ENCODE data around the gene NELFCD.
"Not testable (repeated sequence)": the region's sequence is repeated elsewhere in the genome, so short reads cannot be mapped to it uniquely, and the experiment has no call there.

NELFCD gene

GRCh38 chr20:58980711-58981627, at the start of gene NELFCD:
Gene NELFCD, plus strand, starts transcription at chr20:58981256. Its CDS starts 54 bp downstream, at chr20:58981310.
- in situ Hi-C loops (cut with MboI; ENCODE audit: low sequenced_read_pairs) = no loop called here

- in situ Hi-C loops (cut with MboI; ENCODE audit: low sequenced_read_pairs) = no loop called here
These were observed 48.9 kb upstream of the NELFCD start for GRCh38 chr20:58932170-58932569.

GRCh38 chr20:58938078-58938477, 43.0 kb upstream of the NELFCD start:
- in situ Hi-C loops (cut with MboI; ENCODE audit: low sequenced_read_pairs) = no loop called here

GRCh38 chr20:58938541-58938940, 42.5 kb upstream of the NELFCD start:
- in situ Hi-C loops (cut with MboI; ENCODE audit: low sequenced_read_pairs) = no loop called here

- in situ Hi-C loops (cut with MboI; ENCODE audit: low sequenced_read_pairs) = no loop called here
These were observed 39.6 kb upstream of the NELFCD start for GRCh38 chr20:58941471-58941870.

GRCh38 chr20:58942549-58942948, 38.5 kb upstream of the NELFCD start:
- in situ Hi-C loops (cut with MboI; ENCODE audit: low sequenced_read_pairs) = no loop called here

- in situ Hi-C loops (cut with MboI; ENCODE audit: low sequenced_read_pairs) = no loop called here
These were observed 36.4 kb upstream of the NELFCD start for GRCh38 chr20:58944610-58945009.

GRCh38 chr20:58945965-58946631, 35.0 kb upstream of the NELFCD start:
- in situ Hi-C loops (cut with MboI; ENCODE audit: low sequenced_read_pairs) = no loop called here

GRCh38 chr20:58947797-58948388, 33.2 kb upstream of the NELFCD start:
- in situ Hi-C loops (cut with MboI; ENCODE audit: low sequenced_read_pairs) = not testable (repeated sequence)

- in situ Hi-C loops (cut with MboI; ENCODE audit: low sequenced_read_pairs) = no loop called here
These were observed 30.5 kb upstream of the NELFCD start for GRCh38 chr20:58950603-58951002.

- in situ Hi-C loops (cut with MboI; ENCODE audit: low sequenced_read_pairs) = no loop called here
These were observed 28.0 kb upstream of the NELFCD start for GRCh38 chr20:58953050-58953449.

GRCh38 chr20:58956078-58956477, 25.0 kb upstream of the NELFCD start:
- in situ Hi-C loops (cut with MboI; ENCODE audit: low sequenced_read_pairs) = no loop called here

GRCh38 chr20:58959652-58960051, 21.4 kb upstream of the NELFCD start:
- in situ Hi-C loops (cut with MboI; ENCODE audit: low sequenced_read_pairs) = no loop called here

- in situ Hi-C loops (cut with MboI; ENCODE audit: low sequenced_read_pairs) = no loop called here
These were observed 17.9 kb upstream of the NELFCD start for GRCh38 chr20:58963060-58963584.

- in situ Hi-C loops (cut with MboI; ENCODE audit: low sequenced_read_pairs) = not testable (repeated sequence)
These were observed 17.1 kb upstream of the NELFCD start for GRCh38 chr20:58963922-58964321.

- in situ Hi-C loops (cut with MboI; ENCODE audit: low sequenced_read_pairs) = no loop called here
These were observed 15.6 kb upstream of the NELFCD start for GRCh38 chr20:58965270-58966064.

GRCh38 chr20:58967652-58968429, 13.2 kb upstream of the NELFCD start:
- in situ Hi-C loops (cut with MboI; ENCODE audit: low sequenced_read_pairs) = no loop called here

GRCh38 chr20:58969439-58969838, 11.6 kb upstream of the NELFCD start:
- in situ Hi-C loops (cut with MboI; ENCODE audit: low sequenced_read_pairs) = no loop called here

GRCh38 chr20:58970146-58970545, 10.9 kb upstream of the NELFCD start:
- in situ Hi-C loops (cut with MboI; ENCODE audit: low sequenced_read_pairs) = no loop called here

- in situ Hi-C loops (cut with MboI; ENCODE audit: low sequenced_read_pairs) = no loop called here
These were observed 9.6 kb upstream of the NELFCD start for GRCh38 chr20:58971429-58971828.
